DMS153 treated with DMSO at 0.1 percent for 48 hours (cell line): ENCODE data around the gene CCNB2.
"Not testable (repeated sequence)": the region's sequence is repeated elsewhere in the genome, so short reads cannot be mapped to it uniquely, and the experiment has no call there.

Experiments used
- DNase-seq: peaks from one replicate; lab custom pipeline; 2025; ENCODE audit not compliant: unreplicated experiment; lab: John Stamatoyannopoulos, UW

CCNB2 gene

DNA sequence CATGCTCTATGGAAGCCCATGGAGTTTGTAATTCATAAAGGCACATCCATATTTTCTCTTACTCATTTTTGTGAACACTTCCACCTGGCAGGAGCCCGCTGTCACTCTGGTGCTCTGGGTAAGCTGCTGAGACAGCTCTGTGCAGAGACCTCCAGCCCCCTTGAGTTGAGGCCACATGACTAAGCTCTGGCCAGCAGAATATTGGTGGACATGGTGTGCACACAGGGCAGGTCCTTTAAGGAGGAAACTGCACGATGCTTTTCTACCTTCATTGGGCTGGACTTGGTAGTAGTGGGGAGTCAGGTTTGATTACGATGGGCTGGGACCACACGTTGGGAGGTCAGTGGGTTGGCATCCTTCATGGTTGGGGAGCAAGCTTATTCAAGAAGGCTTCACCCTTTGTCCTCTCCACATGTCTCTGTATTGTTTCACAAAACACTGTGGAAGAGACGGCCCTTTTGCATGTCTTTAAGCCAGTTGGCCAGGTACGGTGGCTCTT, 29.0 kb downstream of the CCNB2 start:
- no peak for DNase-seq

- DNase-seq, result no peak
These were observed 32.6 kb downstream of the CCNB2 start for GRCh38 chr15:59137566-59137965.

DNA sequence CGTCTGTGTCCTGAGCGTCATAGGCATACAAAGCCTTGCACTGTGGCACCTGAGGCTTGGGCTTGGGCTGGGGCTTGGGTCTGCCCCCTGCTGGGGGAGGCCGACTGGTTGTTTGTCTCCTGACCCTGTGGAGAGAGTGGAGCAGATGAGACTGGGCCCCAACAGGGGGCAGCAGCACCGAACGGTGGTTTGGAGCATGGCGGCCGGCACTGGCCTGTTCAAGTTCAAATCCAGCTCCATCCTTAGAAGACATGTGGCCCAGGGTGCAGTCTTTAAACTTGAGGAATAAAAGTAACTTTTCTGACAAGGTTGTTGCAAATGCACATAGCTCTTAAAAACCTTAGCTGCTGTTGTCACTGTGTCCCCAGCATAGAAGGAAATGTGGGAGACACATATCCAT, 33.3 kb downstream of the CCNB2 start:
- no peak for DNase-seq

DNA sequence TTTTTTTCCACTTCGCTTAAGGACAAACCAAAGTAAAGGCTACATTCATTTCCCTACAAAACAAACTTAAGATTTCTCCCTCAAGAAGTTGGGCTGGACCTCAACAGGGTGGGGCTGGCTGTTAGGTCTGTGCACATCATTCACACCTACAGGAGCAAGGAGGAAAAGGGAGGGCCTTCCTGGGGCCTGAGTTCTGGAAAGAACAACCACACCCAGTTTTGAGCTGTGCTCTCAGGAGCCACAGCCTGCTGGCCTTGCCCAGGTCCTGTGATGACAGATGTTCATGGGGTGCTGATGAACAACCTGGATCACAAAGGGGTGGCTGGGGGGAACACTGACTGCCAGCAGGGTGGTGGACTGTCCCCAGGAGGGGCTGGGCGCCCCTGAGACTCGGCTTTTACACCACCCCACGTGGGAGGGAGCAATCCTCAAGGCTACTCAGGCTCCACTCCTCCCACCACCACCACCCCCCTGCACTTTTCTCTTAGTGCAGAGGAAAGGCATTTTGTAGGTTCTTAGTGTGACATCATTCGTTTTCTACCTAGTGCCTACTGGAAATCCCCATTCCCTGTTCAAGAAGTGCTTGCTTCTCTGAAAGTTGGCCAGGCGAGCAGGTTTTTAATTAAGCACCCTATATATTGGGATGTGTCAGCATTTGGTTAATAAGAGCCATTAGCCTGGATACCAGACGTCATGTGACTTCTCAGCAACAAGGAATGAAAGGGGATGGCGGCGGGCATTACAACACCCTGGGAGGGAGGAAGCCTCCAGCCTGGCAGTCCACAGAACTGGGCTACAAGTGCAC, 35.7 kb downstream of the CCNB2 start:
- no peak for DNase-seq

DNA sequence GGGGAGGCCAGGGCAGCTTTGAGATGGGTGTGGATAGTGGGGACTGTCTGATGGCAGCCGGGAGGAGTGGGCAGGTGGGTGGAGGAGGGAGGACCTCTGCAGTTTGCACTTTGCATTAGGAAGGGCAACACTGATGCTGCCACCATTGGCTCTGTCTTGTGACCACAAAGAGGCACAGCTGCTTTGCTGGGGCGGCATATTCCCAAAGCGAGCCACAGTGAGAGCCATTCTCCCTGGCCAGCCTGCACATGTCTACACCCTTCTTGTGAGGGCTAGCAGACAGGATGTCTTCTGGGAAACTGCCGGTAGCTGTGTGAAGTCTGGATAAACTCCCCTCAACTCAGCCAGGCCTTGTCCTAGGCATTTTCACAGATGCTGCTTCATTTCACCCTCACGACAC, 38.3 kb downstream of the CCNB2 start:
- DNase-seq, result no peak

GRCh38 chr15:59144594-59144993, 39.6 kb downstream of the CCNB2 start:
- not testable (repeated sequence) for DNase-seq

DNA sequence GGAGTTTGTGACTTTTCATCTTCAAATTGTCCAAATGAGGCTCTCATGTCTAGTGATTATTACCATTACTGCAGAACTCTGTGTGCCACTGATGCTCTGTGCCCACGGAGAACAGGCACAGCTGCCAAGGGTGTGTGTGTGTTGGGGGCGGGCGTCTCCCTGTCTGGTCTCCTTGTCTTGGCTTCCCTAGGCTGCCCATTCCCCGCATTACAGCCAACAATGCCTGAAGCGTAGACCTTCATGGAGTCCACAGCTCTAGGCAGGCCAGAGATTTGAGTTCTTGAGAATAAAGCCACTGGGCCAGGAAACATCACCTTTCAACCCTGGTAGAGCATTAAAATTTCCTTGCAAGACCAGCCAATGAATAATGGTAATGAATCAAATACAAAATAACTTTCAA, 42.7 kb downstream of the CCNB2 start:
- no peak for DNase-seq

DNA sequence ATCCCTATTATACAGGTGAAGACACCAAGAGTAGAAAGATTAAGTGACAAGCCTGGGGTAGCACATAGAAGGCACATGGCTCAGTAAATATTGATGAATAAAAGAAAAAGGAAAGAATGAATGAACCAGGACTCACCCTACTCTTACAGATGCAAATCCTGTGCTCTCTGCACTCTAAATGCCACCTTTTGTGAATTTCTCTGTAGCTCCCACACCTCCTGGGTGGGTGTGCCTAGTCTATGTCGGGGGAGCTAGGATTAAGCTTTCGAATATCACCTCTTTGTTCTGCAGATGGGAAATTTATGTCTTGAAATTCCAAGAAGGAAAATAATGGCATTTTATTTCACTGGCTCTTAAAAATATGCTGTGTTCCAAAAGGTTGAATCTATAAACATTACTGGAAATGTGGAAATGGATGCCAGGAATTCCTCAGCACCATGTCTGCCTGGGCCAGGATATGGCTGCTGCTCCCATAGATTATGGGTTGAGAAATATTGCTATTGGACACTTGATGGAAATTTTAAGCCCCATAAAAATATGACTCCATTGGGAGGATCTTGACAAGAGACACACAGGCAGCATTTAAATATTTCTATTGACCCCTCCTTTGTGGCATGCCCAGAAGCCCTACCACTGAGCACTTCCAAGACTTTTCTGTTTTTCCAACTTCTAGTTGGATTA, 43.3 kb downstream of the CCNB2 start:
- no peak for DNase-seq

GRCh38 chr15:59150185-59150584, 45.2 kb downstream of the CCNB2 start:
- no peak for DNase-seq

DNA sequence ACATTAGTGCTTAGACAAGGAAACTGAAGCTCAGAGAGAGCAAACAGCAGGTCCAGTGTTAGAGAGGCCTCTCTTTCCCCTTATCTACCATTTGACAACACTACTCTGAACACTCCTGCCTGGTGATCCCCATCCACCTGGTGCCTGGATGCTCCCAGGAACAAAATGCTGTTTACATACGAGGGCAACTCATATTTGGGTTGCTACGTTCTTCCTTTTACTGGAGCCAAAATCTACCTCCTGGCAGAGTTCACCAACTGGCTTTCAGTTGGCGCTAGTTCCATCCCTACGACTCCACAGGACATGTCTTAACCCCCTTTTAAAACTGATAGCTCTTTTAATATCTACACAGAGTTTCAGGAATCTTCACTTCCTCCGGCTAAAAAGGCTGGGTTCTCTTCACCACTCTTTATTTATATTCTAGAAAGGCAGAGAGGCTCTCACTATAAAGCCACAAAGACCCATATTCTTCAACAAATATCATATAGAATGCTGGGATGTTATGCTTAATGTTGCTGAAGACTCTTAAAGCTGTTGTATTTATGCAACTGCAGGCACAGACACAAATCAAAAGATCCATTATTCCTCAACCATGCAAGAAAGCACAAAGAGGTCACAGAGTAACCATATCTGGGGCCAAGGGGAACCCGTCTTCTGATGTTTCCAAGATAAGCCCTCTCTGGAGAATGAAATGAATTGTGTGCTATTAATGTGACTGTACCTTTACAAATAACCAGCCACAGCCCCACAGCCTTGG, 47.9 kb downstream of the CCNB2 start:
- DNase-seq, result no peak

DNA sequence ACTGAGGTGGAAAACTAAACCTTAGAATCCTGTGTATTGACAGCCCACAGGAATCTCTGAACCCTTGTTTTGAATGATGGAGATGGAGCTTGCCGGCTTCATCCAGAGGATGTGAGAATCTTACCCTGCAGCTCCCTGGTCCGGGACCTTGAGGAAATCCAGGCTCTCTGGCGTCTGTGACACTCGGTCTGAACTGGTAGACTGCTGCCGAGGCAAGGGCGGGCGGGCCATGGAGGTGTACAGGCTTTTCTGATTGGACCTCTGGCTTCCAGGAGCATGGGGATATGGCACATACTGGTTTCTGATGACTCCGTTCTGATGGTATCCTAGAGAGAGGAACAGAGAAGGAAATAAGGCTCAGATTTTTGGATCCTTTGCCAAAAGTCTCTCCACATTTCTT, 48.5 kb downstream of the CCNB2 start:
- DNase-seq, result no peak

DNA sequence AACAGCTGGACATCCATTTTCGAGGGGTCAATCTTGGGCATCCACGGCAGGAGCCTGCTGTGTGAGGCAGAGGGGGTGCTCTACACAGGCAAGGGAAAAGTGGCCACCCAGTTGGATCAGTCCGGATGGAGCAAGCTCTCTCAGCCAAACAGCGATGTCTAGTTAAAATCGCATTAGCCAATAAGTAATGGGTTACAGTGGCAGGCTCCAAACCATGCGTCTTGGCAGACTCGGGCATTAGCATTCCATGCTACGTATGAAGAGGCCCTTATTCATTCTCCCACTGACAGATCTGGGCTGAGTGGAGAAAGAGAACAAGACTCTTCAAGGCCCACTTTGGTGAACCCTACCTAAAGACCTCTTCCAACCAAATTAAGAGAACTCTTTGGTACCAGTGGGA, 49.3 kb downstream of the CCNB2 start:
- DNase-seq, result no peak

DNA sequence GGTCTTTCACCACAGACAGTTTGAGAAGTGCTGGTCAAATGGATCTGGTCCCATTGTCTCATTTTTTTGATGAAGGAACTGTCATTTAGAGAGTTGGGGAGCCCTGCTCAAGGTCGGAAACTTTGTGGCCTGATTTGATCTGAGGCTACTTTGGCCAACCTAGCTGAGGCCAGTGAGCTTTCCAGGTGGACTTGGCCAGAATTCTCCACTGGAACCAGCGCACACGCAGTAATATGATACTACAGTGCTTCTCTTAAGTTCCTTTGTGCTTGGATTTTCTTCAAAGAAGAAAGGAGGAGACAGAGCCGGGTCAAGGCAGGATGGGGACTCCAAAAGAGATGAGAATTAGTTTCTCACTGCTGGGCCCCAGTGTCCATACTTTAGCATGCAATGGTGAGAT, 50.5 kb downstream of the CCNB2 start:
- no peak for DNase-seq

DNA sequence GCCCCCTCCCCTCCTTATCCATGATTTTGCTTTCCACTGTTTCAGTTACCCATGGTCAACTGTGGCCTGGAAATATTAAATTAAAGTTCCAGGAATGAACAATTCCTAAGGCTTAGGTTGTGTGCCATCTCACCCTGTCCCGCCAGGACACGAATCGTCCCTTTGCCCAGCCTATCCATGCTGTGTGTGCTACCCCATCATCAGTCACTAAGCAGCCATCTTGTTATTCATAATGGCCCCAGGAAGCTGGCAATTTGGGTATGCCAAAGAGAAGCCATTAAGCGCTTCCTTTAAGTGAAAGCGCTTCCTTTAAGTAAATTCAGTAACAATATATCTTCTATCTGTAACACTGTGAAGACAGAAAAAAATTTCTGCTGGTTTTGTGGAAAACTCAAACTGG, 52.5 kb downstream of the CCNB2 start:
- no peak for DNase-seq

DNA sequence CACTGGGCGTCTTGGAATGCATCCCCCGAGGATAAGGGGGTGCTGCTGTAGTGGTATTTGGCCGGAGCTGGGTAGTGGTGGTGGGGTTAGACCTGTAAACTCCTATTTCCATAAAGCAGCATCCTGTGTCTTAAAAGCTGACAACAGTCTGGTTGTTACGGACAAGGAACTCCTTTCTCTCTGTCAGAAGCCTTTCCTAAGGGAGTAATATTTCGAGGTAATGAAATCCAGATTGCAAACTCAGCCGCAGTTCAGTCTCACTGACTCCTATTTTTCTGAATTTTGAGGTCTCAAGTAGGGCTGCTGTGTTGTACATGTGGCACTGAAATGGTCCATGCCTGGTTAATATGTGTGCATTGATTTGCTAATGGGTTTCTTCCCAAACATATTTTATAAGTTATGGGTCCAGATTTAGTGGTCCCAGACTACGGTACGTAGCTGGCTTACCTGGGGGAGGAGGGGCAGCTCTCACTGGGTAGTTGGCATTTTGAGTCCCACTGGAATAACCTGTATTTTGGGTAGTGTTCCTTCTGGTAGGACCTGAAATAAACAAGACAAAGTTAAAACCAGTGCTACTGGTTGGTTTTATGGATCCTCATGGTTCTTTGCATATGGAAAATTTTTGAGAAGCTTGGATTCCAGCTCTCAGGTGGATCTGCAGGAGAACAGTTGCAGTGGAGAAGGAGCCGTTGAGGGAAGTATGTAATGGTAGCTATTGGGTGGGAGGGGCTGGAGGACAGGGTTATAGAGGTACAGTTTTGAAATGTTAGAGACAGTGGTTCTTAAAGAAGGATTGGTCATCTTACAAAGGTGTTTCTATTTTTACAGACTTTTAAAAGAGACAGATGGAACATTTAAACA, 53.1 kb downstream of the CCNB2 start:
- no peak for DNase-seq

DNA sequence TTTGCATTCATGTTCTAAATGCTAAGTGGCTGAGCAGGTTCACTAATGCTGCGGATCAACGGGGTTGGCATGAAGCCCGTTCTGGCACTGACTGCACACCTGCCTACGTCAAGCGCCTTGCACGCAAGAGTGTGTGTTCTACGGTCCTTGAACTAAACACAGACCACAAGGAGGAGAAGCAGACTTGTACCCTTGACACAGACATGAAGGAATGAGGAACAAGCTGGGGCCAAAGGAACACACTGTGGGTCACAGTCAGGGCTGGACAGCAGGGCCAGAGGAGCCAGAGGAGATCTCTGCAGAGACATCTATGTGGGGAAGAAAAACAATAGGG, 53.7 kb downstream of the CCNB2 start:
- peak; percentile 2 for DNase-seq

DNA sequence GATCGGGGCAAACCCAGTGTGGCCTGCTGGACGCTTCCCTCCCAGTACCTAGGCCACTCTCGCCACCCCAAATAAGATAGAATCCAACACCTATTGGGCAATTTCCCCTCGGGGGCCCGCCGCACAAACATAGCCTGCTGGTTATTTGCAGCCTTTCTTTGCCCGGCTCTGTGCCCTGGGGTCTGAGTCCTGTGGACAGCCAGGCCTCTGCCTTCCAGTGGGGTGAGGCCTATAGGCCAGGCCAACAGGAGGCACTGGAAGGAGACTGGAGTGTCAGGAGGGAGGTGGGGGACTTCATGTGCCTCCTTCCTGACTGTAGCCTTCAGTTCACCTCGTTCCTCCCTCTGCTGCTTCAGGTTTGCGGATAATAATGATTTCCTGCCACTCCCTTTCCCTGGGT, 54.3 kb downstream of the CCNB2 start:
- DNase-seq, result no peak

DNA sequence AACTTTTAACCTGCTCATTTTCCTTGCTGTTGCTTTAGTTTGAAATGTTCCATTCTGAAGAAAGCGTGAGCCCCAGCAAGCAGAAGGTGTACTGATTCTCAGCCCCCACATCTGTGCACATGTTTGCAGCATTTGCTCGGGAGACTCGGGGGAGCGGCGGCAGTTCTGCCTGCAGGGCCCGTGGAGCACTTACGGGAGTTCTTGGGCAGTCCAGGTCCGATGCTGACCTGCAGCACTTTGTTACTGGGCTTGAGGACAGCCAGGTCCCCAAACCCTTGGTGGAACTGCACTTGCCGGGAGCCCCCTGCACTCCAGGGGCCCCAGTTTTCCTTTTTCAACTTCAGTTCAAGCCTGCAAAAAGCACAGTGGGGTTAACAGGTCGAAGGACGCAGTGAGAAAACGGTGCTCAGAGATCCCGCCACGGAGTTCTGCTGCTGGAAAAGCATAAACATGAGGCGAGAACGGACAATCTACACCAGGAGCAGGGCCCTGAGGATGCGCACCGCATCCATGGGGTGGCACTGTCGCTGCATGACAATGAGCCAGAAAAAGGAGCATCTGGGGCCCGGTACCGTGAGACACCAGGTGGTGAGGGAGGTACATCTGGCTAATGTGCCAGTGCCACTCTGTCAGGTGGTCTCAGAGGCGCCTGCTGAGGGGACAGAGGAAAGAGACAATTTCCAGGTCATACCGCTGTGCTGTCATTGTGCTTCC, 56.1 kb downstream of the CCNB2 start:
- peak; percentile 18 for DNase-seq

DNA sequence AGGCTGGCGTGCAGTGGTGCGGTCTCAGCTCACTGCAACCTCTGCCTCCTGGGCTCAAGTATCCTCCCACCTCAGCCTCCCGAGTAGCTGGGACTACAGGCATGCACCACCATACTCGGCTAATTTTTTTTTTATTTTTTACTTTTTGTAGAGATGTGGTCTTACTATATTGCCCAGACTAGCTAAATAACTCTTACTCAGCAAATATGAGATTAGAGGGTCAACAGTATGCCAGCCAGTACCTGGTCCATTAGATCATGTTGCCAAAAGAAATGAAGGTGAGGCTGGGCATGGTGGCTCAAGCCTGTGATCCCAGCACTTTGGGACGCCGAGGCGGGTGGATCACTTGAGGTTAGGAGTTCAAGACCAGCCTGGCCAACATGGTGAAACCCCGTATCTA, 57.1 kb downstream of the CCNB2 start:
- DNase-seq, result not testable (repeated sequence)

DNA sequence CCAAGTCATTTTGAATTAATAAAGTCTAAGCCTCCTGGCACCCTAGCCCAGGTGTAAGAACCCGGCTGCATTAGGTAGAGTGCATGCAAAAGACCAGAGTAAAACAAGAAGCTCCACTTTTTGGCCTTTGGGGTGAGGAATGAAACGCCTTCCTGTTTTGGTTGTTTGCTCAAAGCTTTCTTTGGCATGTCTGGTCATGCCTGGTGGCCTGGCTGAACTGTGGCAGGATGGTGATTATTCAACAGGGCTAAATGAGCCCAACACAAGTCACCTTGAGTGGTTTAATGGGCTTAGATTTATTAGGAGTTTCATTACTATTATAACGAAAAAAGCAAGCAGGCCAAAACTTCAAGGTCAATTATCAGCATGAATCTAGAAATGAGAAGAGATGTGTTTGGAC, 60.8 kb downstream of the CCNB2 start:
- DNase-seq, result peak; percentile 35
